ENCODE results near the gene ADNP2.

The ADNP2 gene

DNA sequence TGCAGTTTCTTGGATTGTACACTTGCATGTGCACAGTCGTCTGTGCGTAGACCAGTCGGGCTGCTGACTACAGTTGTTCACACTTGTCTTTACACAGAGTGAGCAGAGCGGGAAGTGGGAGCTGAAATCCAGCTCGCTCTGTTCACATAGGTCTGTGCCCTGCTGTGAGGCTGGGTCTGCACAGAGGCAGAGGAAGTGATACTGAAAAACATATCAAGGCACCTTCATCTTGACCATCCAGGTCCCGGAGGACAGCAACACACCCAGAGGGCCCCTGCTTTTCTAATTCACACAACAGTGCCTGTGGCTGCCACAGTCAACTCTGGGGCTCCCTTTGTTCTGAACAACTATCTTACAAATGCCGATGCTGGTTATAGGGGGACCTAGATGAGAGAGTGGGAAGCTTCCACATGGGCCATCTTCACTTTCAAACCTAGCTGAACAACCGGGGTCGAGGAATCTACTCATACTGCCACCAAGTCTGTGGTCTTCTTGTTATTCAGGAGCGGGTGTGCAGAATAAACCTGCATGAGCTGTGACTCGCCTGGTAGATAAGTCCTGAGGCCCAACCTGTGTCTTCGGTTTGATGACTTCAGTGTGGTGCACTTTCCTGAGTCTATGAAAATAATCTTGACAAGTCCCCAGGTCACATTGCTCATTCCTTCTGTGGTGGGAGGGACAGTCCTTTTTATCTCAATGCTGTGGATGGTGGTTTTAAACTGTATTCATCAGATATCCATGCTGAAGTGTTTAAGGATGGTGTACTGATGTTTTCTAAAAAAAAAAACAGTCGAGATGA lies 3.5 kb upstream of the ADNP2 start:
- no peak for DNase-seq

- DNase-seq, result no peak
Measured at GRCh38 chr18:80106482-80107051, 2.5 kb upstream of the ADNP2 start.

DNA sequence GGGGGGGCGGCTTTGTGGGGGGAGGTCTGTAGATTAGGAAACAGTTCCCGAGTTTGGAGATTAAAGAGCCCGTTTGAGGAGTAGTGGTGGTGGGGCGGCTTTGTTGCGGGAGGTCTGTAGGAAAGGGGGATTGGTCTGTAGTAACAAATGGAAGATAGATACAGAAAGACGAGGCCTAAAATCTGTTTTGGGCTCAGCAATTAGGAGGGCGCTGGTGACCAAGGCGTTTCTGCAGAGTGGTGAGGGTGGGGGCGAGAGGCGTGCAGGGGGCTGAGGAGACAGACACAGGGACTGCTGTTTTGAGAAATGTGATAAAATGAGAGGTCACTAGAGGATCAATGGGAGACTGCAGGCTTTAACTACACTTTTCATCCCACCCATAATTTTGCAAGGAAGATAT lies 1.6 kb upstream of the ADNP2 start:
- DNase-seq, result no peak

DNA sequence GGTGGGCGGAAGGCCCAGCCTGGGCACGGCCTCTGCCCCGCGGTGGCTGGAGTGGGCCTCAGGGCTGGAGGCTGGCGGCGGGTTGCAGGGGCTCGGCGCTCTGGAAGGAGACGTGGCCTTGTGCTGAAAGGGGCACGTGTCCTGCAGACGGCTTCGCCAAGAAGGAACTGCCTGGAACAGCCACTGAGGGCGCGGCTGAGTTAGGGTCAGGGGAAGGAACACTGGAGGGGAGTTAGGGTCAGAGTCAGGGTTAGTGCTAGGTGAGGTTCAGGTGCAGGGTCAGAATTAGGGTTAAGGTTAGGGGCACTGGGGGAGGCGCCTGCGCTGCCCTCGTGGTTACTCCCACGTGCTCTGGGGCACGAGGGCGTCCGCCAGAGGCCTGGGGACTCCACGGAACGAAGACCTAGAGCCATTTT lies 933 bp upstream of the ADNP2 start:
- DNase-seq, result no peak

DNA sequence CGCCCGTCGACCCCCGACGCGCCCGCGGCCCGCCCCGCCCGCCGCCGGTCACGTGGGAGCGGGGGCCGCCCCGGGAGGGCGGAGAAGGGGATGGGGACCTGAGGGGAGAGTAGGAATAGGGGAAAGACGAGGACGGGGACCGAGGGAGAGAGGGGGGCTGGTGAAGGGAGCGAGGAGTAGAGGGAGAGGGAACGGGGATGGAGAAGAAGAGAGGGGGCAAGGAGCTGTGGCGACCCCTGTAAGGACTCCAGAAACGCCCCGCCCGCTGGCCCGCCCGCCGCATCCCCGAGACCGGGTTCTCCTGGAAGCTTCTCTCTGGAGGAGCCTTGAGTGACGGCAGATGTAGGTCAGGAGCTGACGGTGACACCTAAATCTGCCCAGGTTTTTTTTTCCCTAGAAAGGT lies 615 bp downstream of the ADNP2 start:
- DNase-seq, result peak; percentile 8 to 22

DNA sequence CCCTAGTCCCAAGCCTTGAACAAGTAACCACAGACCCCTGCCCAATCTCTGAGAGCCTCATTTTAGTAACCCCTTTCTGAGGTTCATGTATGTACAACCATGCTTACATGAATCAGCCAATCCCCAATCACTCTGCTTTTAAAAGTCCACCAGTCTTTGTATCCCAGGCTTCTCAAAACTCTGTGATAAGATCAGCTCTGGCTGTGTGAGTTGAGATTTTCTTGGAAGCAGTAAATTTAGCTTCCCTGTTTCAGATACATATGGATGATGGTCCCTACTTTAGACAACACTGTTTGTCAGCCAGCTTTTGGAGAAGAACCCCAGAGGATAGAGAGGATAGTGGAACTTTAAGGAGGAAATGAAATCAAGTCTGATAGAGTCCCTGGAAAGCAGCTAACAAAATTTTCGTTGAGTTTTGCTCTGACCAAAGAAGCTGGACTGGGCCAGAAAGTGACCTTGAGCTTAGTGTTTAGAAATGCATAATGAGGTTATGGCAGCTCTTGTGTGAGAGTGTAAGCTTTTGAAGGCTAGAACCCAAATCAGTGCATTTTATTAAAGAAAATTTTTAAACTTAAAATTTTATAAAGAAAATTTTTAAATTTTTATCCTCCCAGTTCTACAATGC lies 3.7 kb downstream of the ADNP2 start:
- peak in 1 of 2 donors; percentile 2 for DNase-seq

GRCh38 chr18:80115035-80115434 lies 6.0 kb downstream of the ADNP2 start:
- no peak for DNase-seq

GRCh38 chr18:80119111-80119510 lies 10.0 kb downstream of the ADNP2 start:
- no peak for DNase-seq

DNA sequence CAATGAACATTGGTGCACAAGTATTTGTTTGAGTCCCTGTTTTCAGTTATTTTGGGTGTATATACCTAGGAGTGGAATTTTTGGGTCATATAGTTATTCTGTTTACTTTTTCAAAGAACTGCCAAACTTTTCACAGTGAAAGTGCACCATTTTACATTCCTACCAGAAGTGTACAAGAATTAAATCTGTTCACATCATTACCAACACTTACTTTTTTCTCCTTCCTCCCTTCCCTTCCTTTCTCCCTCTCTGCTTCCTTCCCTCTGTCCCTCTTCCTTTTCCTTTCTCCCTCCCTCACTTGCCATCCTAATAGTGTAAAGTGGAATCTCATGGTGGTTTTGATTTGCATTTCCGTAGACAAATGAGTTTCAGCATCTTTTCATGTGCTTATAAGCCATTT lies 11.9 kb downstream of the ADNP2 start:
- DNase-seq, result no peak

DNA sequence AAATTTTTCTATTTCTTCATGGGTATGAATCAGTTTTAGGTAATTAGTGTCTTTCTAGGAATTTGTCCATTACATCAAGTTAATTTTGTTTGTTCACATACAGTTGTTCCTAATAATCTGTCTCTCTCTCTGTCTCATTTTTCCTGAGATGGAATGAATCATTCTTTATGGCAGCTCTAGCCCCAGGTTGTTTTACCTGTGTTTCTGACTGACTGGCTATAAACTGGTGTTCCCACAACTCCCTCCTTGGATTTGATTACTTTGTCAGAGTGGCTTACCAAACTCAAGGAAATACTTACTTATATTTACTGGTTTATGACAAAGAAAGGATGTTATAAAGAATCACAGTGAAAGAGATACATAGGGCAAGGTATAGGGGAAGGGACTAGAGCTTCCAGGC lies 15.1 kb downstream of the ADNP2 start:
- no peak for DNase-seq

DNA sequence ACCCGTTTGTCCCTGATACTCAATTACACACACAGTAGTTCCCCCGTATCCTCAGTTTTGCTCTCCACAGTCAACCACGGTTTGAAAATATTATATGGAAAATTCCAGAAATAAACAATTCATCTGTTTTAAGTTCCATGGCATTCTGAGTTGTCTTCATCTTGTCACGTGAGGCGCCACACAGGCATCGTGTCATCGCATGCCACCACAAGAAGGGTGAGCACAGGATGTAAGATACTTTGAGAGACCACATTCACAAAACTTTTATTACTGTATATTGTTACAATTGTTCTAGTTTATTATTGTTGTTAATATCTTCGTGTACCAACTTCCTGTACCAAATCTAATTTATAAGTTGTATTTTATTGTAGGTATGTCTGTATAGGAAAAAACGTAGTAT lies 17.7 kb downstream of the ADNP2 start:
- DNase-seq, result no peak

DNA sequence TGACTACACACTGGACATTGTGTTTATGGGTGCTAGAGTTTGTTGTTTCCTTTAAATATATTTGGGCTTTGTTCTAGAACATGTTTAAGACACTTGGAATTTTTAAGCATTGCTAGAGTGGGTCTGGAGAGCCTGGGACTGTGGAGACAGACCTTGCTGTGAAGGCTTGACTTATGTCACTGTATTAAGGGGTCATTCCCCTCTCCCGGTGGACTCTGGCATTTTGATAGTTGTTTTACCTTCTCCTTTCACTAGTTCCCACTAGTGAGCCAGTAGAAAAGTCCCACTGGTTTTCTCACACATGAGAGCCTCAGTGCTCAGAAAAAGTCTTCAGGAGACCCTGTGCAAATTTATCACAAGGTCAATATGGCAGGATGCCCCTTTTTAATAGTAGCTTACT lies 18.6 kb downstream of the ADNP2 start:
- DNase-seq, result no peak

- no peak for DNase-seq
Measured at GRCh38 chr18:80129672-80130367, 20.8 kb downstream of the ADNP2 start.

DNA sequence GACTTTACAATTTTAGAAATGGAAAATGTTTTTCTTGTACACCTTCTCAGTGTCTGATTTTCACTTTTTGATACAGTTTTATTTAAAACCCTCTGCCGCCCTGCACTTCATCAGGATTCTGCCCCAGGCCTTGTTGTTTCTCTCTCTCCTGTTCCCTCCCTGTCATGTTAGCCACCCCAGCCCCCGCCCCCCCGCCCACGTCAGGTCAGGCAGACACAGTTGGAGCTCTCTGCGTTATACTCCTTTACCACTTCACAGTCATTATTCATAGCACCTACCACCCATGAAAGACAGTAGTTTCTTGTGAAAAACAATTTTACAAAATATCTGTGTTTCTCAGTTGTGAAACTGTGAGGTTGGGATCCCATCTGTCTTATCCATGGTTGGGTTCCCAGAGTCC lies 21.5 kb downstream of the ADNP2 start:
- DNase-seq, result no peak

GRCh38 chr18:80132180-80132812 lies 23.2 kb downstream of the ADNP2 start:
- no peak for DNase-seq

DNA sequence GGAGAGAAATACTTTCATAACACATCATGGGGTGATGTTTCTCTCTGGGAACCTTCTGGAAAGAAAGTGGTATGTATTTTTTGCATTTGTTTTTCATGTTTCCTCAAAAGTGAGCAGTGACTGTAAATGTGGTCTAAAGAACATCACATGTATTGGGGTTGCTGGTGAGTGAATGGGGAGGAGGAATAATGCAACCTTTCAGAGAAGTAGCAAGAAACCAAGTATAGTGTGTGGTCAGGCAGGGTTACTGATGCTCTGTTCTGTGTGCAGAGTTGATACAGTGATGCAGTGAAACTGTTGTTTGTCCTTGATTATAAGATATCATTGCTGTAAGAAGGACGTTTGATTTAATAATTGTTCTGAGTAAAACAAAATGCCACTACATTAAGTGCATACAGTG lies 24.1 kb downstream of the ADNP2 start:
- no peak for DNase-seq

DNA sequence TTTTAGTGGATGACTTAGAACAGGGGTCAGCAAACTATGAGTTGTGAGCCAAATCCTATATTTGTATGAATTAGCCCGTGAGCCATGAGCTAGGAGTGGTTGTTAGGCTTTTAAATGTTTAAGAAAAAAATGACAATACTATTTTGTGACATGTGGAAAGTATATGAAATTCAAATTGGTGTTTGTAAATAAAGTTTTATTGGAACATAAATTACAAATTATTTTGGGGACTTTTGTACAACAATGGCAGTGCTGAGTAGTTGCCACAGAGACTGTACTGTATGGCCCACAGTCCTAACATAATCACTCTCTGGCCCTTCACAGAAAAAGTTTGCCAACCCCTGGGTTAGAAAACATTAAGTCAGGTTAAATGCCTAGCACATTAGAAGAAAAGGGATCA lies 26.1 kb downstream of the ADNP2 start:
- no peak for DNase-seq

GRCh38 chr18:80136679-80137078 lies 27.6 kb downstream of the ADNP2 start:
- DNase-seq, result no peak

GRCh38 chr18:80137137-80137536 lies 28.1 kb downstream of the ADNP2 start:
- DNase-seq, result no peak

- no peak for DNase-seq
Measured at GRCh38 chr18:80137976-80138375, 28.9 kb downstream of the ADNP2 start.

GRCh38 chr18:80140455-80140985 lies 31.5 kb downstream of the ADNP2 start:
- DNase-seq, result no peak

DNA sequence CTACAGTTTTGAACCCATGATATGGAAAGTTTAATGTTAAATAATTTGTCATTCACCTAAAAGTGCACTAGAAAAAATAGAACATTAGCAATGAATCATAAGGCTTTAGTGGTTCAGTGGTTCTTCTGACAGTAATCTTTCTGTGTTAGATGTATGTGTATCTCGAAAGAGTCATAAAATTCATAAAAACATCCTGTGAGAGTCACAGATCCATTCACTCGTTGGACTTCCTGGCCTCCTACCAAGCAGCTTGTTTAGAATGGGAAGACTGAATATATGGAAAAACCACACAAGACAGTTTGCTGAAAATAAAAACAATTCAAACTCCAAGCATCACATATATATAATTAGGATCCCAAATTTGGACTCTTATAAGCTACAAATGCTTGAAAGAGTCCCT lies 34.8 kb downstream of the ADNP2 start:
- no peak for DNase-seq

All from inflammatory macrophage (primary cell).